ENCODE measurements around the gene KRTAP10-7. TPM values are rescaled to one million over a fixed set of nuclear protein-coding genes. Genes with fewer than 3 reads are reported as not detected.
A peak's percentile ranks its signal among the peaks of the same experiment; 100 is the strongest.
"Not testable (repeated sequence)": the region's sequence is repeated elsewhere in the genome, so short reads cannot be mapped to it uniquely, and the experiment has no call there.

The KRTAP10-7 gene
- total RNA-seq, 1 experiment from 2014 or later, result not detected

GRCh38 chr21:44627831-44628233, 27.4 kb downstream of the KRTAP10-7 start:
- H3K9me3 ChIP-seq (ENCODE audit: control insufficient read depth, low read depth, low read length); H3K4ac ChIP-seq (ENCODE audit: low read depth, low read length); DNase-seq; H4K5ac ChIP-seq (ENCODE audit: insufficient read length, low read depth, low read length); H3K9ac ChIP-seq (ENCODE audit: extremely low read depth, insufficient read length, low read length); H3K27me3 ChIP-seq (ENCODE audit: insufficient read depth, low read length); H2AK5ac ChIP-seq (ENCODE audit: insufficient read length, low read length); H3K27ac ChIP-seq (ENCODE audit: insufficient read length, low read depth, low read length); H3K18ac ChIP-seq (ENCODE audit: insufficient read length, low read depth, low read length); H3K79me2 ChIP-seq (ENCODE audit: insufficient read depth, low read length); H2AFZ ChIP-seq (ENCODE audit: low read length); H3T11ph ChIP-seq (ENCODE audit: low read length); H4K91ac ChIP-seq (ENCODE audit: insufficient read length, low read depth, low read length); H3K23ac ChIP-seq (ENCODE audit: insufficient read length, low read depth, low read length); H3K79me1 ChIP-seq (ENCODE audit: insufficient read depth, low read depth, low read length, poor library complexity, severe bottlenecking); H4K8ac ChIP-seq (replicated peaks; ENCODE audit: insufficient read length, low read depth, low read length); H3K4me1 Mint-ChIP-seq; H3K4me2 ChIP-seq (ENCODE audit: insufficient read depth, insufficient read length, low read length); H3K4me3 Mint-ChIP-seq; H2BK120ac ChIP-seq (ENCODE audit: low read depth, low read length, poor library complexity, severe bottlenecking); H3K4me1 ChIP-seq (ENCODE audit: insufficient read depth, low read length); H2BK20ac ChIP-seq (ENCODE audit: low read depth, low read length, poor library complexity, severe bottlenecking); H4K20me1 ChIP-seq (ENCODE audit: control insufficient read depth, insufficient read depth, insufficient read length); H3K14ac ChIP-seq (ENCODE audit: insufficient read depth, low read length); H3K56ac ChIP-seq (ENCODE audit: insufficient read length, low read depth, low read length); H2BK5ac ChIP-seq (ENCODE audit: insufficient read length, low read length); H2BK12ac ChIP-seq (ENCODE audit: insufficient read length, low read depth, low read length); H2BK15ac ChIP-seq (ENCODE audit: low read depth, low read length); H3K23me2 ChIP-seq (ENCODE audit: insufficient read length, low read depth, low read length, poor library complexity, severe bottlenecking): not testable (repeated sequence)
- peaks cover 11 to 37% (median 23%) of the 10 kb centered on the region in 3 experiments; a peak in 6 of 7 replicates for H3K36me3 Mint-ChIP-seq (ENCODE audit: insufficient read depth in 1 of 3, low read depth in 3 of 3)
- peak overlapping the region in 1 of 3 experiments; percentile 57; a peak in 1 of 7 replicates for H3K27ac Mint-ChIP-seq
- H3K27me3 Mint-ChIP-seq (ENCODE audit: low read depth), result peaks cover 13% of the 10 kb centered on the region
- H3K9me3 Mint-ChIP-seq, result peaks cover 39 to 44% of the 10 kb centered on the region in 2 experiments
- no CpG with 5 or more reads among the region's 15 CpGs for WGBS (ENCODE audit: extremely low coverage, insufficient read length, low lambda C conversion rate)

All from H9 (cell line).